ENCODE measurements around the gene F2R. TPM values are rescaled to one million over a fixed set of nuclear protein-coding genes. Genes with fewer than 3 reads are reported as not detected.
"Not testable (repeated sequence)": the region's sequence is repeated elsewhere in the genome, so short reads cannot be mapped to it uniquely, and the experiment has no call there.

The F2R gene
- total and polyA plus RNA-seq, 4 donors = 4.2 to 31.8 (median 13.7) TPM

GRCh38 chr5:76679231-76679630 lies 36.7 kb upstream of the F2R start:
- H3K27me3 ChIP-seq (ENCODE audit: control insufficient read depth in 3 of 3, insufficient read depth in 3 of 3, low read length in 2 of 3) = no peaks in the 10 kb centered on the region
- TF ChIP-seq CTCF (IDR thresholded peaks at IDR 0.05; ENCODE audit: control extremely low read depth, extremely low read depth) = no peak
- H3K4me1 ChIP-seq (ENCODE audit: control insufficient read depth in 5 of 5, insufficient read depth in 5 of 5, low read length in 5 of 5) = no peaks in the 10 kb centered on the region
- DNase-seq = peak in 1 of 3 donors; percentile 42
- no peak overlapping the region for H3K9ac ChIP-seq (ENCODE audit: insufficient read depth in 1 of 2, low read length in 2 of 2)
- H3K27ac ChIP-seq (ENCODE audit: low read depth in 1 of 2, low read length in 1 of 2) = no peak overlapping the region
- H3K36me3 ChIP-seq (ENCODE audit: control insufficient read depth in 4 of 4, insufficient read depth in 4 of 4, low read length in 4 of 4) = no peaks in the 10 kb centered on the region
- H3K9me3 ChIP-seq (ENCODE audit: control insufficient read depth in 4 of 4, insufficient read depth in 3 of 4, low read length in 3 of 4) = no peaks in the 10 kb centered on the region
- no peak overlapping the region for H3K4me3 ChIP-seq
- no peak for ATAC-seq (ENCODE audit: insufficient read depth, low FRiP score)
- WGBS, 2 donors = 61 to 67% methylated on average over 3 of the region's 3 CpGs

DNA sequence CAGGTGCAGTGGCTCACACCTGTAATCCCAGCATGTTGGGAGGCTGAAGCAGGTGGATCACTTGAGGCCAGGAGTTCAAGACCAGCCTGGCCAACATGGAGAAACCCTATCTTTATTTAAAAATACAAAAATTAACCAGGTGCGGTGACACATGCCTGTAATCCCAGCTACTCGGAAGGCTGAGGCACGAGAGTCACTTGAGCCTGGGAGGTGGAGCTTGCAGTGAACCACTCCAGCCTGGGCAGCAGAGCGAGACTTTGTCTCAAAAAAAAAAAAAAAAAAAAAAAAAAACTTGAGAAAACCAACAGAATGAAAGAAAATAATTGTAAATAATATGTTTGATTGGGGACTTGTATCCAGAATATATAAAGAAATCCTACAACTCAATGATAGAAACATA lies 35.1 kb upstream of the F2R start:
- not testable (repeated sequence) for H3K4me1 ChIP-seq (ENCODE audit: control insufficient read depth in 5 of 5, insufficient read depth in 5 of 5, low read length in 5 of 5); H3K36me3 ChIP-seq (ENCODE audit: control insufficient read depth in 4 of 4, insufficient read depth in 4 of 4, low read length in 4 of 4); H3K9me3 ChIP-seq (ENCODE audit: control insufficient read depth in 4 of 4, insufficient read depth in 3 of 4, low read length in 3 of 4); DNase-seq; H3K4me3 ChIP-seq; ATAC-seq (ENCODE audit: insufficient read depth, low FRiP score); H3K27me3 ChIP-seq (ENCODE audit: control insufficient read depth in 3 of 3, insufficient read depth in 3 of 3, low read length in 2 of 3); H3K9ac ChIP-seq (ENCODE audit: insufficient read depth in 1 of 2, low read length in 2 of 2); H3K27ac ChIP-seq (ENCODE audit: low read depth in 1 of 2, low read length in 1 of 2)
- WGBS, 2 donors = 83 to 94% methylated on average over 4 of the region's 4 CpGs

DNA sequence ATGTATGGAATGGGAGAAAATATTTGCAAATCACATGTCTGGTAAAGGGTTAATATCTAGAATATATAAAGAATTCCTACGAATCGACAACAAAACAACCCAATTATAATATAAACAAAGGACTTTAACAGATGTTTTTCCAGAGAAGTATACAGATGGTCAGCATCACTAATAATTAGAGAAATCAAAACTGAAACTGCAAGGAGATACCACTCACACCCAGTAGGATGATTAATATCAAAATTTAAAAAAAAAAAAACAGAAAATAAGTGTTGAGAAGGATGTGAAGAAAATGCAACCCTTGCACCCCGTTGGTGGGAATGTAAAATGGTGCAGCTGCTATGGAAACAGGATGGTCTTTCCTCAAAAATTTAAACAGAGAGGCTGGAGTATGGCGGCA lies 34.6 kb upstream of the F2R start:
- Histone ChIP-seq H3K27ac (ENCODE audit: low read depth in 1 of 2, low read length in 1 of 2) (no peak overlapping the region), H3K9ac (ENCODE audit: insufficient read depth in 1 of 2, low read length in 2 of 2) (no peak overlapping the region), H3K27me3 (ENCODE audit: control insufficient read depth in 3 of 3, insufficient read depth in 3 of 3, low read length in 2 of 3) (no peaks in the 10 kb centered on the region), H3K36me3 (ENCODE audit: control insufficient read depth in 4 of 4, insufficient read depth in 4 of 4, low read length in 4 of 4) (no peaks in the 10 kb centered on the region), H3K4me1 (ENCODE audit: control insufficient read depth in 5 of 5, insufficient read depth in 5 of 5, low read length in 5 of 5) (no peaks in the 10 kb centered on the region), H3K9me3 (ENCODE audit: control insufficient read depth in 4 of 4, insufficient read depth in 3 of 4, low read length in 3 of 4) (peaks cover 0 to 2% (median 0%) of the 10 kb centered on the region in 4 donors), H3K4me3 (no peak overlapping the region)
- no peak for TF ChIP-seq CTCF (IDR thresholded peaks at IDR 0.05; ENCODE audit: control extremely low read depth, extremely low read depth)
- WGBS, 2 donors = 65 to 90% methylated on average over 4 of the region's 4 CpGs
- DNase-seq = no peak
- ATAC-seq (ENCODE audit: insufficient read depth, low FRiP score) = no peak

- H3K4me1 ChIP-seq (ENCODE audit: control insufficient read depth in 5 of 5, insufficient read depth in 5 of 5, low read length in 5 of 5) = no peaks in the 10 kb centered on the region
- DNase-seq (peak in 1 of 3 donors; percentile 32), ATAC-seq (ENCODE audit: insufficient read depth, low FRiP score) (no peak)
- no peak for TF ChIP-seq CTCF (IDR thresholded peaks at IDR 0.05; ENCODE audit: control extremely low read depth, extremely low read depth)
- no peak overlapping the region for H3K9ac ChIP-seq (ENCODE audit: insufficient read depth in 1 of 2, low read length in 2 of 2)
- no peak overlapping the region for H3K27ac ChIP-seq (ENCODE audit: low read depth in 1 of 2, low read length in 1 of 2)
- H3K9me3 ChIP-seq (ENCODE audit: control insufficient read depth in 4 of 4, insufficient read depth in 3 of 4, low read length in 3 of 4) = peaks cover 0 to 2% (median 0%) of the 10 kb centered on the region in 4 donors
- no peaks in the 10 kb centered on the region for H3K27me3 ChIP-seq (ENCODE audit: control insufficient read depth in 3 of 3, insufficient read depth in 3 of 3, low read length in 2 of 3)
- no peaks in the 10 kb centered on the region for H3K36me3 ChIP-seq (ENCODE audit: control insufficient read depth in 4 of 4, insufficient read depth in 4 of 4, low read length in 4 of 4)
- 68 to 76% methylated on average over 2 of the region's 2 CpGs for WGBS, 2 donors
- H3K4me3 ChIP-seq = no peak overlapping the region
Measured at GRCh38 chr5:76682387-76682786, 33.5 kb upstream of the F2R start.

Data from lung (tissue), 12 donors.